GM12878 (cell line): ENCODE measurements around the gene AFG1L. TPM values are rescaled to one million over a fixed set of nuclear protein-coding genes. Genes with fewer than 3 reads are reported as not detected.

Experiments
- ATF7 ChIP-seq: fragments of 450-650 bp; IDR thresholded peaks from 2 replicates; pipeline ENCODE4 v1.6.1; 2016; ENCODE audit warnings: low read depth, mild to moderate bottlenecking
- CEBPB ChIP-seq, 2 experiments: fragments of 150-350 bp in 1 of 2; IDR thresholded peaks; 2 replicates each; pipeline ENCODE4 v1.6.1; 2012 to 2014; ENCODE audit warnings: low read depth in 2 of 2, low read length in 2 of 2, borderline replicate concordance in 1 of 2, inconsistent platforms in 1 of 2
- CHD4 ChIP-seq: fragments of 200-600 bp; sonication (generic); IDR thresholded peaks from 2 replicates; pipeline ENCODE4 v1.6.1; 2016; ENCODE audit warnings: mild to moderate bottlenecking
- HDAC6 ChIP-seq: fragments of 200-600 bp; sonication (generic); IDR thresholded peaks from one replicate; pipeline ENCODE4 v1.8.0; 2017; ENCODE audit warnings: antibody characterized with exemption; ENCODE audit not compliant: unreplicated experiment
- IKZF2 ChIP-seq, 2 experiments: fragments of 450-650 bp; IDR thresholded peaks; 2 replicates each; pipeline ENCODE4 v1.6.1; 2017; ENCODE audit warnings: mild to moderate bottlenecking in 2 of 2, moderate library complexity in 2 of 2
- IRF4 ChIP-seq: IDR thresholded peaks from 2 replicates; pipeline ENCODE4 v1.6.1; 2011; ENCODE audit warnings: low read depth, low read length
- JUNB ChIP-seq: IDR thresholded peaks from 2 replicates; pipeline ENCODE4 v1.6.1; 2016; ENCODE audit warnings: antibody characterized with exemption, mild to moderate bottlenecking
- PAX8 ChIP-seq: fragments of 450-650 bp; IDR thresholded peaks from 2 replicates; pipeline ENCODE4 v1.6.1; 2017; ENCODE audit warnings: mild to moderate bottlenecking, moderate library complexity
- PML ChIP-seq: IDR thresholded peaks from 2 replicates; pipeline ENCODE4 v1.6.1; 2012; ENCODE audit warnings: low read length, inconsistent platforms
- RAD21 ChIP-seq: IDR thresholded peaks from 2 replicates; pipeline ENCODE4 v1.6.1; 2011; ENCODE audit warnings: mild to moderate bottlenecking, low read depth, low read length, moderate library complexity; ENCODE audit not compliant: insufficient read depth
- RFX5 ChIP-seq: IDR thresholded peaks from 2 replicates; pipeline ENCODE4 v1.6.1; 2011; ENCODE audit warnings: low read depth, low read length, improper control_type of control experiment
- SIN3A ChIP-seq: IDR thresholded peaks from 2 replicates; pipeline ENCODE4 v1.6.1; 2012; ENCODE audit warnings: low read depth, low read length, improper control_type of control experiment
- SIX5 ChIP-seq: IDR thresholded peaks from 2 replicates; pipeline ENCODE4 v1.6.1; 2011; ENCODE audit warnings: mild to moderate bottlenecking, low read depth, low read length, moderate library complexity; ENCODE audit not compliant: severe bottlenecking
- SMAD5 ChIP-seq: IDR thresholded peaks from 2 replicates; pipeline ENCODE4 v1.6.1; 2016; ENCODE audit warnings: antibody characterized with exemption, low read depth
- SMARCA5 ChIP-seq: fragments of 450-650 bp; IDR thresholded peaks from 2 replicates; pipeline ENCODE4 v1.6.1; 2017; ENCODE audit warnings: mild to moderate bottlenecking
- TCF12 ChIP-seq: IDR thresholded peaks from 2 replicates; pipeline ENCODE4 v1.6.1; 2011; ENCODE audit warnings: low read depth, mild to moderate bottlenecking, low read length
- YY1 ChIP-seq: IDR thresholded peaks from 2 replicates; pipeline ENCODE4 v1.6.1; 2011; ENCODE audit warnings: low read depth, mild to moderate bottlenecking, low read length
- ZBTB11 ChIP-seq: fragments of 450-650 bp; formaldehyde crosslinking; IDR thresholded peaks from 2 replicates; pipeline ENCODE4 v1.5.0; 2022; ENCODE audit warnings: mild to moderate bottlenecking, missing genetic modification characterization
- ZNF207 ChIP-seq: fragments of 450-650 bp; IDR thresholded peaks from 2 replicates; pipeline ENCODE4 v1.6.1; 2014; ENCODE audit warnings: antibody characterized with exemption, mild to moderate bottlenecking, borderline replicate concordance
- polyA plus RNA-seq, 11 experiments: library from polyadenylated mRNA; depleted of rRNA in 4 of 11; unstranded in 6 of 11; stranded (reverse) in 5 of 11; fragments of >200 nt; fragmentation: Nextera tagmentation in 4 of 11; fragmentation: Illumina TruSeq in 1 of 11; extraction: Ambion mirVana in 4 of 11; extraction: Trizol in 1 of 11; gene quantifications; 1 replicate in 1 of 11; 2 replicates in 10 of 11; pipeline versions ENCODE4 v1.2.1 to v1.2.3, GENCODE V29; 2011 to 2016; ENCODE audit warnings: inconsistent platforms in 2 of 11, missing spikeins in 2 of 11, low read depth in 1 of 11
- total RNA-seq, 4 experiments: library from RNA; depleted of rRNA in 3 of 4; stranded (reverse); fragments of >200 nt in 3 of 4; fragmentation: Illumina TruSeq in 1 of 4; extraction: Trizol in 1 of 4; gene quantifications; 2 replicates each; pipeline versions ENCODE4 v1.2.1 to v1.2.3, GENCODE V29; 2013 to 2021
- TF ChIP-seq, protein P1 (sequence below): fragments of 450-650 bp; IDR thresholded peaks from 2 replicates; pipeline ENCODE4 v1.6.1; 2017; ENCODE audit warnings: mild to moderate bottlenecking
- TF ChIP-seq, protein P2 (sequence below): fragments of 450-650 bp; IDR thresholded peaks from 2 replicates; pipeline ENCODE4 v1.6.1; 2017; ENCODE audit warnings: mild to moderate bottlenecking, low read depth, inconsistent platforms; ENCODE audit not compliant: poor library complexity, severe bottlenecking
- TF ChIP-seq, protein P3 (sequence below): IDR thresholded peaks from 2 replicates; pipeline ENCODE4 v1.6.1; 2011; ENCODE audit warnings: mild to moderate bottlenecking, low read depth, low read length, moderate library complexity; ENCODE audit not compliant: insufficient replicate concordance

Gene AFG1L
- total and polyA plus RNA-seq, 10 of the 15 experiments (the other 5 are each of a cell fraction or from before 2014, with no cell fraction given): 2.3 to 9.0 (median 4.3) TPM

GRCh38 chr6:108565091-108565766 lies 270.4 kb downstream of the AFG1L start (continued):
- TF ChIP-seq ZBTB11 (no peak), JUNB (peak; percentile 73), CHD4 (no peak), RAD21 (no peak), ATF7 (peak; percentile 75), TCF12 (peak; percentile 54; the same call in 1 of the 2 replicates), SIX5 (no peak), RFX5 (no peak), IRF4 (peak; percentile 86), SIN3A (no peak), PML (0 out of 2 replicates have a peak, but pooled peaks have one; percentile 25), ZNF207 (no peak), HDAC6 (no peak), IKZF2 (IDR thresholded peaks at IDR 0.05) (peak; percentile 91 to 93), CEBPB (IDR thresholded peaks at IDR 0.05; ENCODE audit: borderline replicate concordance in 1 of 2, low read depth in 2 of 2, low read length in 2 of 2) (no peak; a peak in 1 of 4 replicates), SMAD5 (no peak), SMARCA5 (no peak; the same call in 1 of the 2 replicates), YY1 (no peak), PAX8 (no peak)
- TF ChIP-seq, protein P1, sequence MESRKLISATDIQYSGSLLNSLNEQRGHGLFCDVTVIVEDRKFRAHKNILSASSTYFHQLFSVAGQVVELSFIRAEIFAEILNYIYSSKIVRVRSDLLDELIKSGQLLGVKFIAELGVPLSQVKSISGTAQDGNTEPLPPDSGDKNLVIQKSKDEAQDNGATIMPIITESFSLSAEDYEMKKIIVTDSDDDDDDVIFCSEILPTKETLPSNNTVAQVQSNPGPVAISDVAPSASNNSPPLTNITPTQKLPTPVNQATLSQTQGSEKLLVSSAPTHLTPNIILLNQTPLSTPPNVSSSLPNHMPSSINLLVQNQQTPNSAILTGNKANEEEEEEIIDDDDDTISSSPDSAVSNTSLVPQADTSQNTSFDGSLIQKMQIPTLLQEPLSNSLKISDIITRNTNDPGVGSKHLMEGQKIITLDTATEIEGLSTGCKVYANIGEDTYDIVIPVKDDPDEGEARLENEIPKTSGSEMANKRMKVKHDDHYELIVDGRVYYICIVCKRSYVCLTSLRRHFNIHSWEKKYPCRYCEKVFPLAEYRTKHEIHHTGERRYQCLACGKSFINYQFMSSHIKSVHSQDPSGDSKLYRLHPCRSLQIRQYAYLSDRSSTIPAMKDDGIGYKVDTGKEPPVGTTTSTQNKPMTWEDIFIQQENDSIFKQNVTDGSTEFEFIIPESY: no peak
- TF ChIP-seq, protein P2, sequence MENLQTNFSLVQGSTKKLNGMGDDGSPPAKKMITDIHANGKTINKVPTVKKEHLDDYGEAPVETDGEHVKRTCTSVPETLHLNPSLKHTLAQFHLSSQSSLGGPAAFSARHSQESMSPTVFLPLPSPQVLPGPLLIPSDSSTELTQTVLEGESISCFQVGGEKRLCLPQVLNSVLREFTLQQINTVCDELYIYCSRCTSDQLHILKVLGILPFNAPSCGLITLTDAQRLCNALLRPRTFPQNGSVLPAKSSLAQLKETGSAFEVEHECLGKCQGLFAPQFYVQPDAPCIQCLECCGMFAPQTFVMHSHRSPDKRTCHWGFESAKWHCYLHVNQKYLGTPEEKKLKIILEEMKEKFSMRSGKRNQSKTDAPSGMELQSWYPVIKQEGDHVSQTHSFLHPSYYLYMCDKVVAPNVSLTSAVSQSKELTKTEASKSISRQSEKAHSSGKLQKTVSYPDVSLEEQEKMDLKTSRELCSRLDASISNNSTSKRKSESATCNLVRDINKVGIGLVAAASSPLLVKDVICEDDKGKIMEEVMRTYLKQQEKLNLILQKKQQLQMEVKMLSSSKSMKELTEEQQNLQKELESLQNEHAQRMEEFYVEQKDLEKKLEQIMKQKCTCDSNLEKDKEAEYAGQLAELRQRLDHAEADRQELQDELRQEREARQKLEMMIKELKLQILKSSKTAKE: peak; percentile 85
- TF ChIP-seq, protein P3, sequence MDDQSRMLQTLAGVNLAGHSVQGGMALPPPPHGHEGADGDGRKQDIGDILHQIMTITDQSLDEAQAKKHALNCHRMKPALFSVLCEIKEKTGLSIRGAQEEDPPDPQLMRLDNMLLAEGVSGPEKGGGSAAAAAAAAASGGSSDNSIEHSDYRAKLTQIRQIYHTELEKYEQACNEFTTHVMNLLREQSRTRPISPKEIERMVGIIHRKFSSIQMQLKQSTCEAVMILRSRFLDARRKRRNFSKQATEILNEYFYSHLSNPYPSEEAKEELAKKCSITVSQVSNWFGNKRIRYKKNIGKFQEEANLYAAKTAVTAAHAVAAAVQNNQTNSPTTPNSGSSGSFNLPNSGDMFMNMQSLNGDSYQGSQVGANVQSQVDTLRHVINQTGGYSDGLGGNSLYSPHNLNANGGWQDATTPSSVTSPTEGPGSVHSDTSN: no peak
